DOHH2 (cell line): Measurements from ENCODE around the gene ATP9B.

ENCODE experiments used
- H3F3A ChIP-seq: fragments of 200-600 bp; sonication (generic), shearing (Covaris generic); 2 replicates; pipeline ENCODE4 v1.6.0; 2016; ENCODE audit warnings: antibody characterized with exemption, mild to moderate bottlenecking; ENCODE audit not compliant: control insufficient read depth, insufficient read depth
- H3K27ac ChIP-seq: fragments of 200-600 bp; sonication (generic); 2 replicates; pipeline ENCODE4 v1.5.1; 2014; ENCODE audit warnings: low read depth, mild to moderate bottlenecking, low read length, moderate library complexity
- H3K27me3 ChIP-seq: fragments of 200-600 bp; sonication (generic); 2 replicates; pipeline ENCODE4 v1.6.1; 2014; ENCODE audit warnings: mild to moderate bottlenecking, low read length, mixed read lengths; ENCODE audit not compliant: control insufficient read depth
- H3K36me3 ChIP-seq: fragments of 200-600 bp; sonication (generic); 2 replicates; pipeline ENCODE4 v1.6.1; 2014; ENCODE audit warnings: mild to moderate bottlenecking, low read length, moderate library complexity, mixed read lengths; ENCODE audit not compliant: control insufficient read depth
- H3K4me1 ChIP-seq: fragments of 200-600 bp; sonication (generic); 2 replicates; pipeline ENCODE4 v1.6.1; 2014; ENCODE audit warnings: mild to moderate bottlenecking, low read length, mixed read lengths; ENCODE audit not compliant: control insufficient read depth
- H3K4me2 ChIP-seq: fragments of 200-600 bp; sonication (generic); 2 replicates; pipeline ENCODE4 v1.6.0; 2014; ENCODE audit warnings: mild to moderate bottlenecking, low read length, moderate library complexity
- H3K4me3 ChIP-seq: fragments of 200-600 bp; sonication (generic); 2 replicates; pipeline ENCODE4 v1.5.1; 2014; ENCODE audit warnings: mild to moderate bottlenecking, low read length, mixed read lengths
- H3K79me2 ChIP-seq: fragments of 200-600 bp; sonication (generic); 2 replicates; pipeline ENCODE4 v1.6.1; 2014; ENCODE audit warnings: mild to moderate bottlenecking, low read length, mixed read lengths; ENCODE audit not compliant: control insufficient read depth
- H3K9me2 ChIP-seq: fragments of 200-600 bp; sonication (generic); replicated peaks from 2 replicates; pipeline ENCODE4 v1.6.1; 2014; ENCODE audit warnings: mild to moderate bottlenecking, low read length, mixed read lengths; ENCODE audit not compliant: control insufficient read depth
- H3K9me3 ChIP-seq: fragments of 200-600 bp; sonication (generic); 2 replicates; pipeline ENCODE4 v1.6.1; 2014; ENCODE audit warnings: antibody characterized with exemption, low read length, mixed read lengths; ENCODE audit not compliant: control insufficient read depth, insufficient read depth
- H4K20me1 ChIP-seq: fragments of 200-600 bp; sonication (generic); 2 replicates; pipeline ENCODE4 v1.6.0; 2014; ENCODE audit warnings: low read depth, mild to moderate bottlenecking, antibody characterized with exemption, low read length, moderate library complexity; ENCODE audit not compliant: control insufficient read depth, insufficient read depth
- EZH2phosphoT487 ChIP-seq: fragments of 200-600 bp; sonication (generic); IDR thresholded peaks from 2 replicates; pipeline ENCODE4 v1.6.1; 2017; ENCODE audit warnings: borderline replicate concordance, mild to moderate bottlenecking, antibody characterized with exemption, low read length, moderate library complexity, mixed read lengths
- TF ChIP-seq, protein P1 (sequence below): fragments of 200-600 bp; sonication (generic); IDR thresholded peaks from one replicate; pipeline ENCODE4 v1.5.1; 2014; ENCODE audit warnings: antibody characterized with exemption, mild to moderate bottlenecking, low read depth, low read length; ENCODE audit not compliant: poor library complexity, severe bottlenecking

Gene ATP9B

GRCh38 chr18:79211844-79212243, 142.7 kb downstream of the ATP9B start:
- Histone ChIP-seq H3K4me1 (no peaks in the 10 kb centered on the region), H3K27me3 (no peaks in the 10 kb centered on the region), H3F3A (no peaks in the 10 kb centered on the region), H3K9me2 (no peaks in the 10 kb centered on the region), H3K4me2 (no peak overlapping the region), H3K36me3 (no peaks in the 10 kb centered on the region), H3K4me3 (no peak overlapping the region), H4K20me1 (no peaks in the 10 kb centered on the region), H3K9me3 (no peaks in the 10 kb centered on the region), H3K27ac (no peak overlapping the region), H3K79me2 (no peaks in the 10 kb centered on the region)
- TF ChIP-seq EZH2phosphoT487 = no peak
- TF ChIP-seq, protein P1, sequence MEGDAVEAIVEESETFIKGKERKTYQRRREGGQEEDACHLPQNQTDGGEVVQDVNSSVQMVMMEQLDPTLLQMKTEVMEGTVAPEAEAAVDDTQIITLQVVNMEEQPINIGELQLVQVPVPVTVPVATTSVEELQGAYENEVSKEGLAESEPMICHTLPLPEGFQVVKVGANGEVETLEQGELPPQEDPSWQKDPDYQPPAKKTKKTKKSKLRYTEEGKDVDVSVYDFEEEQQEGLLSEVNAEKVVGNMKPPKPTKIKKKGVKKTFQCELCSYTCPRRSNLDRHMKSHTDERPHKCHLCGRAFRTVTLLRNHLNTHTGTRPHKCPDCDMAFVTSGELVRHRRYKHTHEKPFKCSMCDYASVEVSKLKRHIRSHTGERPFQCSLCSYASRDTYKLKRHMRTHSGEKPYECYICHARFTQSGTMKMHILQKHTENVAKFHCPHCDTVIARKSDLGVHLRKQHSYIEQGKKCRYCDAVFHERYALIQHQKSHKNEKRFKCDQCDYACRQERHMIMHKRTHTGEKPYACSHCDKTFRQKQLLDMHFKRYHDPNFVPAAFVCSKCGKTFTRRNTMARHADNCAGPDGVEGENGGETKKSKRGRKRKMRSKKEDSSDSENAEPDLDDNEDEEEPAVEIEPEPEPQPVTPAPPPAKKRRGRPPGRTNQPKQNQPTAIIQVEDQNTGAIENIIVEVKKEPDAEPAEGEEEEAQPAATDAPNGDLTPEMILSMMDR = no peak

GRCh38 chr18:79214056-79214455, 144.9 kb downstream of the ATP9B start:
- no peaks in the 10 kb centered on the region for H3F3A ChIP-seq
- H3K9me2 ChIP-seq = no peaks in the 10 kb centered on the region
- TF ChIP-seq, protein P1 = no peak
- TF ChIP-seq EZH2phosphoT487 = no peak
- H3K4me1 ChIP-seq = peaks cover 7% of the 10 kb centered on the region
- H3K36me3 ChIP-seq = no peaks in the 10 kb centered on the region
- no peaks in the 10 kb centered on the region for H3K9me3 ChIP-seq
- H4K20me1 ChIP-seq = no peaks in the 10 kb centered on the region
- H3K27me3 ChIP-seq = no peaks in the 10 kb centered on the region
- no peak overlapping the region for H3K4me2 ChIP-seq
- H3K4me3 ChIP-seq = no peak overlapping the region
- H3K79me2 ChIP-seq = no peaks in the 10 kb centered on the region
- no peak overlapping the region for H3K27ac ChIP-seq

- no peaks in the 10 kb centered on the region for H3K79me2 ChIP-seq
- no peaks in the 10 kb centered on the region for H3K36me3 ChIP-seq
- no peaks in the 10 kb centered on the region for H3K9me3 ChIP-seq
- H4K20me1 ChIP-seq = no peaks in the 10 kb centered on the region
- no peak overlapping the region for H3K4me3 ChIP-seq
- no peaks in the 10 kb centered on the region for H3K9me2 ChIP-seq
- H3K27ac ChIP-seq = no peak overlapping the region
- H3F3A ChIP-seq = no peaks in the 10 kb centered on the region
- no peaks in the 10 kb centered on the region for H3K27me3 ChIP-seq
- peaks cover 7% of the 10 kb centered on the region for H3K4me1 ChIP-seq
- TF ChIP-seq, protein P1 = no peak
- no peak for TF ChIP-seq EZH2phosphoT487
- no peak overlapping the region for H3K4me2 ChIP-seq
Observed at GRCh38 chr18:79216176-79216575, 147.0 kb downstream of the ATP9B start.
